Bronchial epithelial cell (primary cell): ENCODE results near the gene PMVK. TPM values are rescaled to one million over a fixed set of nuclear protein-coding genes. Genes with fewer than 3 reads are reported as not detected.

Experiments
- DNase-seq: peaks from one replicate; pipeline ENCODE4 v3.0.0-alpha.2; 2010; ENCODE audit warnings: low read depth
- FAIRE-seq: peaks from 2 replicates; lab custom pipeline; 2011; peaks lifted over from hg19 to GRCh38; lab: Jason Lieb, UNC
- H3K27me3 ChIP-seq: 2 replicates; pipeline ENCODE4 v1.5.1; 2011; ENCODE audit warnings: low read length; ENCODE audit not compliant: control insufficient read depth, insufficient read depth
- H3K36me3 ChIP-seq: 2 replicates; pipeline ENCODE4 v1.5.1; 2011; ENCODE audit warnings: low read length; ENCODE audit not compliant: control insufficient read depth, insufficient read depth
- H3K4me3 ChIP-seq: 2 replicates; pipeline ENCODE4 v1.5.1; 2011; ENCODE audit warnings: mild to moderate bottlenecking, low read depth, low read length, control low read depth
- CTCF ChIP-seq: IDR thresholded peaks from 2 replicates; pipeline ENCODE4 v1.5.1; 2011; ENCODE audit warnings: mild to moderate bottlenecking, moderate library complexity, low read length, control low read depth, inconsistent platforms; ENCODE audit not compliant: insufficient read depth, severe bottlenecking
- total RNA-seq: library from RNA; depleted of rRNA; stranded (reverse); fragments of >200 nt; gene quantifications from 2 replicates; pipeline ENCODE4 v1.2.1, GENCODE V29; 2014

Gene PMVK
- total RNA-seq, 1 donor from 2014 or later = 11.3 TPM

- DNase-seq = peak; percentile 40
- peak overlapping the region; percentile 35 for H3K4me3 ChIP-seq
- TF ChIP-seq CTCF = no peak
- no peaks in the 10 kb centered on the region for H3K27me3 ChIP-seq
- no peaks in the 10 kb centered on the region for H3K36me3 ChIP-seq
- FAIRE-seq = no peak
Measured at GRCh38 chr1:154975409-154976059, 39.0 kb upstream of the PMVK start.

- H3K4me3 ChIP-seq = peak overlapping the region; percentile 35
- FAIRE-seq (no peak), DNase-seq (peak; percentile 93)
- TF ChIP-seq CTCF = no peak
- H3K27me3 ChIP-seq = no peaks in the 10 kb centered on the region
- peaks cover under 1% of the 10 kb centered on the region for H3K36me3 ChIP-seq
Measured at GRCh38 chr1:154974808-154975408, 38.4 kb upstream of the PMVK start.

GRCh38 chr1:154974102-154974807 is 37.7 kb upstream of the PMVK start, which contains the start of gene CKS1B:
Gene CKS1B (plus strand): TSS chr1:154974681. CDS start chr1:154974746, 65 bp downstream.
- Histone ChIP-seq H3K4me3 (peak within 1 kb of the TSS; percentile 59), H3K36me3 (peaks cover 1% of the 10 kb centered on the region), H3K27me3 (no peaks in the 10 kb centered on the region)
- FAIRE-seq (peak; percentile 52), DNase-seq (peak; percentile 100)
- TF ChIP-seq CTCF = no peak

- TF ChIP-seq CTCF = peak; percentile 27
- Histone ChIP-seq H3K36me3 (peaks cover 5% of the 10 kb centered on the region), H3K4me3 (peak overlapping the region; percentile 59), H3K27me3 (no peaks in the 10 kb centered on the region)
- FAIRE-seq = peak; percentile 72
- peak; percentile 97 for DNase-seq
Measured at GRCh38 chr1:154973344-154974101, 37.0 kb upstream of the PMVK start.

GRCh38 chr1:154972517-154973343 is 36.2 kb upstream of the PMVK start:
- H3K4me3 ChIP-seq = peak overlapping the region; percentile 59
- no peak for FAIRE-seq
- peaks cover 11% of the 10 kb centered on the region for H3K36me3 ChIP-seq
- H3K27me3 ChIP-seq = no peaks in the 10 kb centered on the region
- no peak for TF ChIP-seq CTCF
- peak; percentile 98 for DNase-seq
